Cardiac fibroblast (primary cell): Measurements from ENCODE around the gene C3orf20.

Experiments
- DNase-seq, 2 donors: peaks; one replicate each; pipeline versions ENCODE4 v3.0.0 to v3.0.0-alpha.2; 2010; ENCODE audit warnings: low read depth in 2 of 2
- H3K4me3 ChIP-seq, 2 donors: replicated peaks in 1 of 2; 1 replicate in 1 of 2; 2 replicates in 1 of 2; pipeline ENCODE4 v1.5.1; 2011; ENCODE audit warnings: low read depth in 2 of 2, low read length in 2 of 2, mild to moderate bottlenecking in 2 of 2, moderate library complexity in 1 of 2
- TF ChIP-seq, protein P1 (sequence below): IDR thresholded peaks from one replicate; pipeline ENCODE4 v1.5.1; 2011; ENCODE audit warnings: low read depth, mild to moderate bottlenecking, low read length, inconsistent platforms

The C3orf20 gene

GRCh38 chr3:14774431-14774830 lies 99.5 kb downstream of the C3orf20 start:
- no peak for DNase-seq
- no peak overlapping the region for H3K4me3 ChIP-seq
- TF ChIP-seq, protein P1, sequence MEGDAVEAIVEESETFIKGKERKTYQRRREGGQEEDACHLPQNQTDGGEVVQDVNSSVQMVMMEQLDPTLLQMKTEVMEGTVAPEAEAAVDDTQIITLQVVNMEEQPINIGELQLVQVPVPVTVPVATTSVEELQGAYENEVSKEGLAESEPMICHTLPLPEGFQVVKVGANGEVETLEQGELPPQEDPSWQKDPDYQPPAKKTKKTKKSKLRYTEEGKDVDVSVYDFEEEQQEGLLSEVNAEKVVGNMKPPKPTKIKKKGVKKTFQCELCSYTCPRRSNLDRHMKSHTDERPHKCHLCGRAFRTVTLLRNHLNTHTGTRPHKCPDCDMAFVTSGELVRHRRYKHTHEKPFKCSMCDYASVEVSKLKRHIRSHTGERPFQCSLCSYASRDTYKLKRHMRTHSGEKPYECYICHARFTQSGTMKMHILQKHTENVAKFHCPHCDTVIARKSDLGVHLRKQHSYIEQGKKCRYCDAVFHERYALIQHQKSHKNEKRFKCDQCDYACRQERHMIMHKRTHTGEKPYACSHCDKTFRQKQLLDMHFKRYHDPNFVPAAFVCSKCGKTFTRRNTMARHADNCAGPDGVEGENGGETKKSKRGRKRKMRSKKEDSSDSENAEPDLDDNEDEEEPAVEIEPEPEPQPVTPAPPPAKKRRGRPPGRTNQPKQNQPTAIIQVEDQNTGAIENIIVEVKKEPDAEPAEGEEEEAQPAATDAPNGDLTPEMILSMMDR: no peak

- no peak overlapping the region for H3K4me3 ChIP-seq
- DNase-seq: no peak
- TF ChIP-seq, protein P1: no peak
Measured at GRCh38 chr3:14775011-14775410, 100.1 kb downstream of the C3orf20 start.

- DNase-seq: no peak
- no peak overlapping the region for H3K4me3 ChIP-seq
- TF ChIP-seq, protein P1: no peak
Measured at GRCh38 chr3:14775563-14775962, 100.6 kb downstream of the C3orf20 start.

GRCh38 chr3:14779069-14779685 lies 104.2 kb downstream of the C3orf20 start:
- TF ChIP-seq, protein P1: no peak
- H3K4me3 ChIP-seq: no peak overlapping the region
- no peak for DNase-seq

DNA sequence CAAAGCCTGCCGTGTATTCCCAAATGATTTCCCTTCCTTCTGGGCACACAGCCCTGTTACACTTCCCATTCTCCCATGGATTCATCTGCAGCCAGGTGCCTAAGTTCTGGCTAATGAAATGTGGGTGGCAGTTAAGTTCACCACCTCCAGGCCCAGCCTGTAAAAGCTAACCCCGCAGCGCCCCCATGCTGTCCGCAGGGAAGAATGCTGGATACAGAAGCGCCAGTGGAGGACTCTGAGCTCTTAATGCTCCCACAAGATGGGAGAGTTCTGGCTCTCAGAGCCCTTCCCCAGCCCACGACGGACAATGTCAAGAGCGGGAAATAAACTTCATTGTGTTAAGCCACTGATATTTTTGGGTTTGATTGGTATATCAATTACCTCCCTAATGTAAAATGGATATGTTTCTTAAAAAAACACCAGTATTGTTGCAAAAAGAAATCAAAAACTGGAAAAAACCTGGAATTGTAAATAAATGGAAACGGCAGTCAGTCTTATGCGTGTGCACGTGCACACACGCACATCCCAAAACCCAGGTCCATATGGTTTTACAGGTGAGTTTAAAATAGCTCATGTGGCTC lies 106.1 kb downstream of the C3orf20 start:
- no peak overlapping the region for H3K4me3 ChIP-seq
- DNase-seq: peak; percentile 51 to 76
- TF ChIP-seq, protein P1: peak; percentile 61

DNA sequence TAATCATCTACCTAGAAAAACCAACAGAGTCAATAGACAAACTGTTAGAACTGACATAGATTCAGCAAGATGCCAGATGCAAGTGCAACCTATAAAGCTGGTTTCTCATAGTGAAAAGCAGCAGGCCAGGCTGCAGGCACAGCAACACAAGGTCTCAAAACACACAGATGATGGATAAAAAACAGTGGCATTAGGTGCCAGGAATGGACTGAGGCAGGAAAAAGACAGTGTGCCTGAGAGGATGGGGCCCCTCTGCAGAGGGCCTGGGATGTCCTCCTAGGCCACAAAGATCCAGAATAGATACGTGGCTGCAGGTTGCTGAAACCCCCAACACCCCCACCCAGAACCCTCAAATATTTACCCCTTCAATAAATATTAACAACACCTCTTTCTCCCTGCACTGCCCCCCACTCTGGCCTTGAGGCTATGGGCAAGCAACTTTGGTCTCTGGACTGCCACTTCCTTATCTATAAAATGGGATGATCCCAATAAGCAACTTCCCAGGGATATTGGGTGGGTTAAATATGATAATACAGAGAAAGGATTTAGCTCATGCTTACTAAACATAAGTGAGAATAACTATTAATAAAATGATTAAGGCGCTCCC lies 108.6 kb downstream of the C3orf20 start:
- TF ChIP-seq, protein P1: no peak
- DNase-seq: no peak
- no peak overlapping the region for H3K4me3 ChIP-seq
